ENCODE data around the gene NEK7. TPM values are rescaled to one million over a fixed set of nuclear protein-coding genes. Genes with fewer than 3 reads are reported as not detected.
"Not testable (repeated sequence)": the region's sequence is repeated elsewhere in the genome, so short reads cannot be mapped to it uniquely, and the experiment has no call there.

Gene NEK7
- total RNA-seq, 2 experiments from 2014 or later: 49.1 to 49.3 TPM

DNA sequence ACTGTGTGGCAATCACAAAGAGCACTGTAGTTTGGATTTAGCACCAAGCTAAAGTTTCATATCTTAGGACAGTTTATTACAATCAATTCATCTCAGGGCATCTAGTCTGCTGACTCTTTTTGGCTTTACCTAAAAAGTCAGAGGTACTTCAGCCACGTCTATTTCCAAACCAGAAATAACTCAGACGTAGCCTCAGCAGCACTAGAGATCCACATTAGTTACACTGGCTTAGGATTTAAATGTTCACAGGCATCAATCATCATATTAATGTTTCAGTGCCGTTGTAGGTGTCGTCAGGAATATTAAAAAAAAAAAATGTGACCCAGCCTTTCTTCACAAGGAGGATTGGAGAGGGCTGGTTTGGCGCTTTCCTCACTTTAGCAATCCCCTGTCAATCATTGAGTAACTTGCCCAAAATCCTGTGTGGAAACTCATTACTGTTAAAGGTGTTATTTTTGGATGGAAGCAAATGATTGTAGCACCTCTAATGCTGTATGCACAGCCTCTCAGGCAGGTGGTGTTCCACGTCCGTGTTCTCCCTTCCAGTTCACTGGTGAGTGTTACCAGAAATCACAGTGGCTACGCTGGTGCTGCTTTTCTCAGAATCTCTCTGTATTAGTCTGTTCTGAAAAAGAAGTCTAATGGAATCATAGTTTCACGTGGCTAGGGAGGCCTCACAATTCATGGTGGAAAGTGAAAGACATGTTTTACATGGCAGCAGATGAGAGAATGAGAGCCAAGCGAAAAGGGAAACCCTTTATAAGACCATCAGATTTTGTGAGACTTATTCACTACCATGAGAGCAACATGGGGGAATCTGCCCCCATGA lies 45.4 kb downstream of the NEK7 start:
- Mint-ChIP-seq H3K36me3 (ENCODE audit: low read depth) (peaks cover 21% of the 10 kb centered on the region), H3K4me1 (peaks cover 50% of the 10 kb centered on the region), H3K27me3 (no peaks in the 10 kb centered on the region), H3K27ac (peak overlapping the region; percentile 34), H3K4me3 (no peak overlapping the region), H3K9me3 (peaks cover 5% of the 10 kb centered on the region)
- ChIA-PET POLR2A (no interaction called here), CTCF (no interaction called here)
- no peak for DNase-seq

DNA sequence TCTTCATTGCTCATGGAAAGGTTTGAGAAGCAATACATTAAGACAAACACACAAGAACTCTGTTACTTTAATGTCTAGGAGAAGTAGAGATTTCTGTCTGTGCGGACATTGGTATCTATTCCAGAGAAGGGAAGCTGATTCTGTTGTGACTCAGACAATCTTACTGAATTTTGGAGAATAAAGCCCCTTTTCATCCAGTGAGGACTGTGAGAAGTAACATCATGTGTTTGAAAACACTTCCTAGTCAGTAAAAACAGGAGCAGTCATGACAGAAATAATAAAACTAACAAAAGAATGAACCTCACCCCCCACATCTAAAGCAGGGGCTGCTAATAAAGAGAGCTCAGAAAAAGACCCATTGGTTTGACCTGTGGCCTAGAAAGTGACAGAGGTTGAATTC lies 46.6 kb downstream of the NEK7 start:
- no peak overlapping the region for H3K4me3 Mint-ChIP-seq
- peaks cover 21% of the 10 kb centered on the region for H3K36me3 Mint-ChIP-seq (ENCODE audit: low read depth)
- POLR2A ChIA-PET: no interaction called here
- peaks cover 41% of the 10 kb centered on the region for H3K4me1 Mint-ChIP-seq
- no peak overlapping the region for H3K27ac Mint-ChIP-seq
- no peak for DNase-seq
- H3K9me3 Mint-ChIP-seq: peaks cover 5% of the 10 kb centered on the region
- no peaks in the 10 kb centered on the region for H3K27me3 Mint-ChIP-seq
- CTCF ChIA-PET: no interaction called here

- Mint-ChIP-seq H3K27ac (peak overlapping the region; percentile 41), H3K9me3 (peaks cover 5% of the 10 kb centered on the region), H3K4me3 (no peak overlapping the region), H3K4me1 (peaks cover 31% of the 10 kb centered on the region), H3K36me3 (ENCODE audit: low read depth) (peaks cover 21% of the 10 kb centered on the region), H3K27me3 (no peaks in the 10 kb centered on the region)
- ChIA-PET POLR2A (no interaction called here), CTCF (no interaction called here)
- no peak for DNase-seq
Observed at GRCh38 chr1:198205016-198205684, 48.4 kb downstream of the NEK7 start.

GRCh38 chr1:198206292-198206691 lies 49.5 kb downstream of the NEK7 start:
- CTCF ChIA-PET: no interaction called here
- POLR2A ChIA-PET: no interaction called here
- Mint-ChIP-seq H3K9me3 (peaks cover 5% of the 10 kb centered on the region), H3K27ac (no peak overlapping the region), H3K27me3 (no peaks in the 10 kb centered on the region), H3K36me3 (ENCODE audit: low read depth) (peaks cover 20% of the 10 kb centered on the region), H3K4me3 (no peak overlapping the region), H3K4me1 (peaks cover 26% of the 10 kb centered on the region)
- DNase-seq: no peak

DNA sequence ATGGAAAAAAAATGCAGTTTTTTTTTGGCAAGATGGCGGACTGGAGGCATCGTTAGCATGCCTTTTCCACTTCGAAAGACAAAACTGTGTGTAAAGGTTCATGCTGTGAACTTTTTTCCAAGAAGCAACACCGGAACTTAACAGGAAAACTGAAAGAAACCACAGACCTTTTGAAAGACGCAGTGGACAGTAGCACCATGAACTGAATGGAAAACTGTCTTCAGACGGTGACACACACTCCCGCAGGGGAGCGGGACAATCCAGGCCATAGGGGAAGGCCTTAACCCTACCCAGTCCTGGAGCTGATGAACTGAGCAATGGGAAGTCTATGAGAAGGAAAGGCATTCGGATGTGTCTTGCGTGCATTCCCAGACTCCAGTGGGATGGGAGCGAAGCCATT lies 54.9 kb downstream of the NEK7 start:
- Mint-ChIP-seq H3K4me3 (no peak overlapping the region), H3K27me3 (no peaks in the 10 kb centered on the region), H3K36me3 (ENCODE audit: low read depth) (peaks cover 32% of the 10 kb centered on the region), H3K9me3 (peaks cover 30% of the 10 kb centered on the region), H3K4me1 (peaks cover 6% of the 10 kb centered on the region), H3K27ac (no peak overlapping the region)
- POLR2A ChIA-PET: no interaction called here
- DNase-seq: no peak
- CTCF ChIA-PET: no interaction called here

GRCh38 chr1:198212126-198212525 lies 55.3 kb downstream of the NEK7 start:
- no peak overlapping the region for H3K4me3 Mint-ChIP-seq
- H3K36me3 Mint-ChIP-seq (ENCODE audit: low read depth): peaks cover 32% of the 10 kb centered on the region
- ChIA-PET POLR2A (no interaction called here), CTCF (no interaction called here)
- no peak overlapping the region for H3K27ac Mint-ChIP-seq
- peaks cover 32% of the 10 kb centered on the region for H3K9me3 Mint-ChIP-seq
- DNase-seq: no peak
- peaks cover 6% of the 10 kb centered on the region for H3K4me1 Mint-ChIP-seq
- H3K27me3 Mint-ChIP-seq: no peaks in the 10 kb centered on the region

DNA sequence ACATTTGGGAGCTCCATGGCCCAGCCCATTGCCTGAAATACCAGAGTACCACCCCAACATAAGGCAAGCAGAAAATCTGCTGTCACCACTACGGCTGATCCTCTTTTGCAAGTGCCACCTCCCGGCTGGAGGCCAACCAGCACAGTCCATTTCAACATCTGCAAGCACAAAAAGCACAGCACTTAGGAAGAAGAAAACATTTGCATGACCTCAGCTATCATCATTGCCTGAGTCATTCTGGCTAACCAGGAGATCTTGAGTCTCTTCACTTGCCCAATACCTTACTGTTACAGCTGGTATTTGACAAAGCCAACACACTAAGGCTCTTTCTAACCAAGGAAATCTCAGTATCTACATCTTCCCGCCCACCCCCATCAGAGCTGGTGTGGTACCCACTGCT lies 55.9 kb downstream of the NEK7 start:
- Mint-ChIP-seq H3K27me3 (no peaks in the 10 kb centered on the region), H3K4me1 (peaks cover 6% of the 10 kb centered on the region), H3K27ac (no peak overlapping the region), H3K4me3 (no peak overlapping the region), H3K9me3 (peaks cover 34% of the 10 kb centered on the region), H3K36me3 (ENCODE audit: low read depth) (peaks cover 32% of the 10 kb centered on the region)
- DNase-seq: no peak
- ChIA-PET CTCF (no interaction called here), POLR2A (no interaction called here)

GRCh38 chr1:198214924-198215323 lies 58.1 kb downstream of the NEK7 start:
- peaks cover 32% of the 10 kb centered on the region for H3K36me3 Mint-ChIP-seq (ENCODE audit: low read depth)
- ChIA-PET CTCF (no interaction called here), POLR2A (no interaction called here)
- H3K27me3 Mint-ChIP-seq: no peaks in the 10 kb centered on the region
- peaks cover 6% of the 10 kb centered on the region for H3K4me1 Mint-ChIP-seq
- no peak overlapping the region for H3K4me3 Mint-ChIP-seq
- peaks cover 34% of the 10 kb centered on the region for H3K9me3 Mint-ChIP-seq
- H3K27ac Mint-ChIP-seq: no peak overlapping the region
- no peak for DNase-seq

GRCh38 chr1:198220428-198220827 lies 63.6 kb downstream of the NEK7 start:
- DNase-seq: no peak
- H3K27me3 Mint-ChIP-seq: no peaks in the 10 kb centered on the region
- no peak overlapping the region for H3K4me3 Mint-ChIP-seq
- peaks cover 17% of the 10 kb centered on the region for H3K36me3 Mint-ChIP-seq (ENCODE audit: low read depth)
- H3K27ac Mint-ChIP-seq: no peak overlapping the region
- ChIA-PET POLR2A (no interaction called here), CTCF (interaction anchor here (1.2 kb wide), 1 partner anchor 119 kb away, joined by 3 read pairs; no protein-coding TSS in a partner anchor)
- H3K4me1 Mint-ChIP-seq: peaks cover 6% of the 10 kb centered on the region
- peaks cover 24% of the 10 kb centered on the region for H3K9me3 Mint-ChIP-seq

DNA sequence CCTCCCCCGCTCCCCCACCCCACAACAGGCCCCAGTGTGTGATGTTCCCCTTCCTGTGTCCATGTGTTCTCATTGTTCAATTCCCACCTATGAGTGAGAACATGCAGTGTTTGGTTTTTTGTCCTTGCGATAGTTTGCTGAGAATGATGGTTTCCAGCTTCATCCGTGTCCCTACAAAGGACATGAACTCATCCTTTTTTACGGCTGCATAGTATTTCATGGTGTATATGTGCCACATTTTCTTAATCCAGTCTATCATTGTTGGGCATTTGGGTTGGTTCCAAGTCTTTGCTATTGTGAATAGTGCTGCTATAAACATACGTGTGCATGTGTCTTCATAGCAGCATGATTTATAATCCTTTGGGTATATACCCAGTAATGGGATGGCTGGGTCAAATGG lies 70.2 kb downstream of the NEK7 start:
- H3K4me3 Mint-ChIP-seq, H3K27me3 Mint-ChIP-seq, CTCF ChIA-PET, H3K4me1 Mint-ChIP-seq, DNase-seq, POLR2A ChIA-PET, H3K27ac Mint-ChIP-seq: not testable (repeated sequence)
- peaks cover 14% of the 10 kb centered on the region for H3K9me3 Mint-ChIP-seq
- H3K36me3 Mint-ChIP-seq (ENCODE audit: low read depth): peaks cover 28% of the 10 kb centered on the region

- H3K36me3 Mint-ChIP-seq (ENCODE audit: low read depth): peaks cover 27% of the 10 kb centered on the region
- H3K4me1 Mint-ChIP-seq, H3K4me3 Mint-ChIP-seq, H3K27ac Mint-ChIP-seq, DNase-seq, POLR2A ChIA-PET, H3K27me3 Mint-ChIP-seq, CTCF ChIA-PET: not testable (repeated sequence)
- H3K9me3 Mint-ChIP-seq: peaks cover 12% of the 10 kb centered on the region
Observed at GRCh38 chr1:198227454-198227853, 70.7 kb downstream of the NEK7 start.

GRCh38 chr1:198228925-198229324 lies 72.1 kb downstream of the NEK7 start:
- Mint-ChIP-seq H3K4me1 (peaks cover 3% of the 10 kb centered on the region), H3K36me3 (ENCODE audit: low read depth) (peaks cover 28% of the 10 kb centered on the region), H3K27me3 (no peaks in the 10 kb centered on the region), H3K9me3 (peaks cover 11% of the 10 kb centered on the region), H3K4me3 (no peak overlapping the region), H3K27ac (no peak overlapping the region)
- DNase-seq: no peak
- CTCF ChIA-PET: no interaction called here
- POLR2A ChIA-PET: no interaction called here

- ChIA-PET POLR2A (no interaction called here), CTCF (no interaction called here)
- DNase-seq: no peak
- Mint-ChIP-seq H3K9me3 (peaks cover 6% of the 10 kb centered on the region), H3K4me1 (peaks cover 11% of the 10 kb centered on the region), H3K36me3 (ENCODE audit: low read depth) (peaks cover 21% of the 10 kb centered on the region), H3K27ac (no peak overlapping the region), H3K4me3 (no peak overlapping the region), H3K27me3 (no peaks in the 10 kb centered on the region)
Observed at GRCh38 chr1:198231779-198232178, 75.0 kb downstream of the NEK7 start.

- POLR2A ChIA-PET: no interaction called here
- no peak for DNase-seq
- Mint-ChIP-seq H3K4me3 (no peak overlapping the region), H3K9me3 (peaks cover 3% of the 10 kb centered on the region), H3K27ac (no peak overlapping the region), H3K4me1 (peaks cover 11% of the 10 kb centered on the region), H3K36me3 (ENCODE audit: low read depth) (peaks cover 18% of the 10 kb centered on the region), H3K27me3 (no peaks in the 10 kb centered on the region)
- CTCF ChIA-PET: interaction anchor here (0.6 kb wide), 2 partner anchors 74 to 825 kb away, joined by 3 read pairs; no protein-coding TSS in a partner anchor
Observed at GRCh38 chr1:198232378-198232777, 75.6 kb downstream of the NEK7 start.
